Progenitor cell of endocrine pancreas (in vitro differentiated cells): Measurements from ENCODE around the gene LYSMD3. TPM values are rescaled to one million over a fixed set of nuclear protein-coding genes. Genes with fewer than 3 reads are reported as not detected.

Source experiments
- DNase-seq: peaks from one replicate; pipeline ENCODE4 v3.0.0; 2021; ENCODE audit warnings: low spot score; ENCODE audit not compliant: unreplicated experiment
- H3K27ac Mint-ChIP-seq: 2 replicates; pipeline ENCODE4 v1.8.0; 2021; ENCODE audit warnings: mild to moderate bottlenecking, moderate library complexity, mixed read lengths
- H3K27me3 Mint-ChIP-seq: 2 replicates; pipeline ENCODE4 v1.8.0; 2021; ENCODE audit warnings: mixed read lengths
- H3K36me3 Mint-ChIP-seq: 2 replicates; pipeline ENCODE4 v1.8.0; 2022; ENCODE audit warnings: mixed read lengths; ENCODE audit not compliant: insufficient read depth
- H3K4me1 Mint-ChIP-seq: 2 replicates; pipeline ENCODE4 v1.8.0; 2021; ENCODE audit warnings: low read depth, mixed read lengths
- H3K4me3 Mint-ChIP-seq: 2 replicates; pipeline ENCODE4 v1.8.0; 2021; ENCODE audit warnings: low read depth, mild to moderate bottlenecking, moderate library complexity, mixed read lengths
- H3K9me3 Mint-ChIP-seq: 2 replicates; pipeline ENCODE4 v1.8.0; 2021; ENCODE audit warnings: low read depth, mixed read lengths
- total RNA-seq: library from RNA; stranded (reverse); gene quantifications from 2 replicates; pipeline ENCODE4 v1.2.1, GENCODE V29; 2021
- TF ChIP-seq, protein P1 (sequence below): fragments of 200-600 bp; sonication (generic); IDR thresholded peaks from one replicate; pipeline ENCODE4 v1.5.0; 2021; ENCODE audit warnings: antibody characterized with exemption, mild to moderate bottlenecking; ENCODE audit not compliant: unreplicated experiment

The LYSMD3 gene
- total RNA-seq, 1 donor from 2014 or later = 16.4 TPM

GRCh38 chr5:90477073-90477472 lies 52.3 kb downstream of the LYSMD3 start:
- H3K9me3 Mint-ChIP-seq = no peaks in the 10 kb centered on the region
- DNase-seq = no peak

GRCh38 chr5:90476391-90476790 lies 53.0 kb downstream of the LYSMD3 start:
- no peaks in the 10 kb centered on the region for H3K36me3 Mint-ChIP-seq
- no peak overlapping the region for H3K27ac Mint-ChIP-seq
- peaks cover 9% of the 10 kb centered on the region for H3K4me1 Mint-ChIP-seq
- H3K4me3 Mint-ChIP-seq = no peak overlapping the region
- DNase-seq = no peak
- TF ChIP-seq, protein P1, sequence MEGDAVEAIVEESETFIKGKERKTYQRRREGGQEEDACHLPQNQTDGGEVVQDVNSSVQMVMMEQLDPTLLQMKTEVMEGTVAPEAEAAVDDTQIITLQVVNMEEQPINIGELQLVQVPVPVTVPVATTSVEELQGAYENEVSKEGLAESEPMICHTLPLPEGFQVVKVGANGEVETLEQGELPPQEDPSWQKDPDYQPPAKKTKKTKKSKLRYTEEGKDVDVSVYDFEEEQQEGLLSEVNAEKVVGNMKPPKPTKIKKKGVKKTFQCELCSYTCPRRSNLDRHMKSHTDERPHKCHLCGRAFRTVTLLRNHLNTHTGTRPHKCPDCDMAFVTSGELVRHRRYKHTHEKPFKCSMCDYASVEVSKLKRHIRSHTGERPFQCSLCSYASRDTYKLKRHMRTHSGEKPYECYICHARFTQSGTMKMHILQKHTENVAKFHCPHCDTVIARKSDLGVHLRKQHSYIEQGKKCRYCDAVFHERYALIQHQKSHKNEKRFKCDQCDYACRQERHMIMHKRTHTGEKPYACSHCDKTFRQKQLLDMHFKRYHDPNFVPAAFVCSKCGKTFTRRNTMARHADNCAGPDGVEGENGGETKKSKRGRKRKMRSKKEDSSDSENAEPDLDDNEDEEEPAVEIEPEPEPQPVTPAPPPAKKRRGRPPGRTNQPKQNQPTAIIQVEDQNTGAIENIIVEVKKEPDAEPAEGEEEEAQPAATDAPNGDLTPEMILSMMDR = no peak
- no peaks in the 10 kb centered on the region for H3K9me3 Mint-ChIP-seq
- peaks cover 28% of the 10 kb centered on the region for H3K27me3 Mint-ChIP-seq

More at GRCh38 chr5:90477073-90477472, 52.3 kb downstream of the LYSMD3 start:
- H3K27me3 Mint-ChIP-seq = peaks cover 28% of the 10 kb centered on the region
- no peak overlapping the region for H3K4me3 Mint-ChIP-seq
- peaks cover 9% of the 10 kb centered on the region for H3K4me1 Mint-ChIP-seq
- H3K27ac Mint-ChIP-seq = no peak overlapping the region
- H3K36me3 Mint-ChIP-seq = no peaks in the 10 kb centered on the region
- TF ChIP-seq, protein P1 = no peak

DNA sequence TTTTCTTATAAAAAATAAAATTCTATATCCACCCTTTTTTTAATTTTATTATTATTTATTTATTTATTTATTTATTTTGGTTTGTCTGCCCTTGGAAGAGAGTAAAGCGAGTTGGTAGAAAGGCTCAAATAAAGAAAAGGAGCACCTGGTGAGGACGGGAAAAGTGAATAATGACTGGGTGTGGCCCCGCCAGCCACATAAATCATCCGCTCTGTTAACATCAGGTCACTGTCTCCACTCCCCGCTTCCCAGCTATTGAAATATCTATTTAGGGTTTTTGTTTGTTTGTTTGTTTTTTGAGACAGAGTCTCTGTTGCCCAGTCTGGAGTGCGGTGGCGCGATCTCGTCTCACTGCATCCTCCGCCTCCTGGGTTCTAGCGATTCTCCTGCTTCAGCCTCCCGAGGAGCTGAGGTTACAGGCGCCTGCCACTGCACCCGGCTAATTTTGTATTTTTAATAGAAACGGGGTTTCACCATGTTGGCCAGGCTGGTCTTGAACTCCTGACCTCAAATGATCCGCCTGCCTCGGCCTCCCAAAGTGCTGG lies 53.9 kb downstream of the LYSMD3 start:
- Mint-ChIP-seq H3K27ac (no peak overlapping the region), H3K9me3 (no peaks in the 10 kb centered on the region), H3K36me3 (no peaks in the 10 kb centered on the region), H3K4me1 (peaks cover 9% of the 10 kb centered on the region), H3K27me3 (peaks cover 28% of the 10 kb centered on the region), H3K4me3 (peak overlapping the region; percentile 38)
- no peak for DNase-seq
- TF ChIP-seq, protein P1 = no peak

DNA sequence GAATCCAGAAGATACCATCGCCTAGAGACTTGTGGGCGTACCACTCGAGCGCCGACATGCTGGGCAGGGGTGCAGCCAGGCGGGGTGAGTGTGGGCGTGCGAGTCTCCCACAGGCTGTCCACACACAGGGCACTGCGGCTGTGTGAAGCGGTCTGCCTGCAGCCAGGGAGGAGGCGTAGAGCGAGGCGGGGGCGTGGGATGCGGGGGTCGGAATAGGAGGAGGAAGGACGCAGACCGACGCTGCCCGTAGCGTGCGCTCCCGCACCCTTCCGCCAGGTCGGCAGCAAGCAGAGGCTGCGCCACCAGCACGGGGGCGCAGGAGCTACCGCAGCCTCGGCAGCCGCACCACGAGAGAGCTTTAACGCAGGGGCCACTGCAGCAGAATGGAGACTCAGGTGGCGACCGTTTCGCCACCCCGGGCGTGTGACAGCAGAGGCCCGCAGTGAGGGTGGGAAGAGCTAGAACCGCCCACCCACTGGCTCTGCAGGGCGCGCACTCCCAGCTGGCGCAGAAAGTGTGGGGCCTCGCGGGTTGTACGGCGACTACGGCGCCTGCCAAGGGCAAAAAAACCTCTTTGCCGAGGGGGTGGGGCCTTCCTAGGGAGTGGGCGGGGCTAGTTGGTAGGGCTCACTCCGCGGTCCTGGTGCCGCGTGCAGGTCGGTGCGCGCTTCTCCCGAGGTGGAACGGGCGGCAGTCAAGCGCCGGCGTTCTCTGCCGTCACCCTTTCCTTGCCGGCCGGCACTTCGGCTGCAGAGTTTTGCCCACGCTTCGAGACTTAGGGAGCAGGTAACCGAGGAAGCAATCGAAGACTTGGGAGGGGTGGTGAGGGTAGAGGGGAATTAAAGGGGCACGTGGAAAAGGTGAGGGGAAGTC lies 54.9 kb downstream of the LYSMD3 start, which contains the start of the genes MBLAC2 and POLR3G:
MBLAC2 (minus strand) TSS at position 537 of the 873 bp plus-strand sequence; CDS start at position 58, 479 bp downstream.
POLR3G (plus strand) TSS at position 630 of the 873 bp plus-strand sequence. CDS start 10,704 bp downstream, outside the sequence.
- TF ChIP-seq, protein P1 = peak; percentile 70
- peaks cover 9% of the 10 kb centered on the region for H3K4me1 Mint-ChIP-seq
- DNase-seq = peak; percentile 89
- peak within 1 kb of the TSS; percentile 96 for H3K4me3 Mint-ChIP-seq
- H3K9me3 Mint-ChIP-seq = no peaks in the 10 kb centered on the region
- peak within 1 kb of the TSS; percentile 97 for H3K27ac Mint-ChIP-seq
- H3K27me3 Mint-ChIP-seq = peaks cover 28% of the 10 kb centered on the region
- no peaks in the 10 kb centered on the region for H3K36me3 Mint-ChIP-seq
